Chondrocyte (in vitro differentiated cells): Measurements from ENCODE around the gene SPATA33. TPM values are rescaled to one million over a fixed set of nuclear protein-coding genes. Genes with fewer than 3 reads are reported as not detected.

Experiments used
- DNase-seq: peaks from one replicate; pipeline ENCODE4 v3.0.0; 2021; ENCODE audit warnings: mixed read lengths, low spot score
- H3K27ac Mint-ChIP-seq: one replicate; pipeline ENCODE4 v1.8.0; 2021; ENCODE audit warnings: mild to moderate bottlenecking, moderate library complexity, mixed read lengths; ENCODE audit not compliant: unreplicated experiment
- H3K27me3 Mint-ChIP-seq: 2 replicates; pipeline ENCODE4 v1.8.0; 2021; ENCODE audit warnings: low read depth, mixed read lengths
- H3K36me3 Mint-ChIP-seq: 2 replicates; pipeline ENCODE4 v1.8.0; 2021; ENCODE audit warnings: low read depth, mixed read lengths
- H3K4me1 Mint-ChIP-seq: 2 replicates; pipeline ENCODE4 v1.8.0; 2021; ENCODE audit warnings: low read depth, mild to moderate bottlenecking, mixed read lengths
- H3K4me3 Mint-ChIP-seq: one replicate; pipeline ENCODE4 v1.8.0; 2021; ENCODE audit warnings: mild to moderate bottlenecking, moderate library complexity, mixed read lengths; ENCODE audit not compliant: unreplicated experiment
- H3K9me3 Mint-ChIP-seq: 2 replicates; pipeline ENCODE4 v1.8.0; 2021; ENCODE audit warnings: low read depth, mixed read lengths
- total RNA-seq: library from RNA; stranded (reverse); gene quantifications from 3 replicates; pipeline ENCODE4 v1.2.1, GENCODE V29; 2021
- TF ChIP-seq, protein P1 (sequence below): fragments of 200-600 bp; sonication (generic); IDR thresholded peaks from 2 replicates; pipeline ENCODE4 v1.5.0; 2021; ENCODE audit warnings: antibody characterized with exemption, mild to moderate bottlenecking, moderate library complexity

Gene SPATA33
- total RNA-seq, 1 donor from 2014 or later, result 8.8 TPM

GRCh38 chr16:89717688-89718505, 60.3 kb downstream of the SPATA33 start:
- no peaks in the 10 kb centered on the region for H3K27me3 Mint-ChIP-seq
- H3K27ac Mint-ChIP-seq, result no peak overlapping the region
- no peak overlapping the region for H3K4me3 Mint-ChIP-seq
- peaks cover 6% of the 10 kb centered on the region for H3K36me3 Mint-ChIP-seq
- DNase-seq, result no peak
- H3K4me1 Mint-ChIP-seq, result peaks cover 20% of the 10 kb centered on the region
- no peaks in the 10 kb centered on the region for H3K9me3 Mint-ChIP-seq
- TF ChIP-seq, protein P1, sequence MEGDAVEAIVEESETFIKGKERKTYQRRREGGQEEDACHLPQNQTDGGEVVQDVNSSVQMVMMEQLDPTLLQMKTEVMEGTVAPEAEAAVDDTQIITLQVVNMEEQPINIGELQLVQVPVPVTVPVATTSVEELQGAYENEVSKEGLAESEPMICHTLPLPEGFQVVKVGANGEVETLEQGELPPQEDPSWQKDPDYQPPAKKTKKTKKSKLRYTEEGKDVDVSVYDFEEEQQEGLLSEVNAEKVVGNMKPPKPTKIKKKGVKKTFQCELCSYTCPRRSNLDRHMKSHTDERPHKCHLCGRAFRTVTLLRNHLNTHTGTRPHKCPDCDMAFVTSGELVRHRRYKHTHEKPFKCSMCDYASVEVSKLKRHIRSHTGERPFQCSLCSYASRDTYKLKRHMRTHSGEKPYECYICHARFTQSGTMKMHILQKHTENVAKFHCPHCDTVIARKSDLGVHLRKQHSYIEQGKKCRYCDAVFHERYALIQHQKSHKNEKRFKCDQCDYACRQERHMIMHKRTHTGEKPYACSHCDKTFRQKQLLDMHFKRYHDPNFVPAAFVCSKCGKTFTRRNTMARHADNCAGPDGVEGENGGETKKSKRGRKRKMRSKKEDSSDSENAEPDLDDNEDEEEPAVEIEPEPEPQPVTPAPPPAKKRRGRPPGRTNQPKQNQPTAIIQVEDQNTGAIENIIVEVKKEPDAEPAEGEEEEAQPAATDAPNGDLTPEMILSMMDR, result no peak

Other genes starting within 250 kb of the SPATA33 start
- 106 to 185 TPM (median 180 TPM) in 3 replicates for gene ANKRD11, start 167.3 kb upstream of the SPATA33 start, total RNA-seq
- gene SPG7, start 149.4 kb upstream of the SPATA33 start, total RNA-seq, result 84.6 to 127 TPM (median 87.6 TPM) in 3 replicates
- gene RPL13, start 97.2 kb upstream of the SPATA33 start, total RNA-seq, result 1,149 to 1,324 TPM (median 1,165 TPM) in 3 replicates
- 15.5 to 41.7 TPM (median 16.3 TPM) in 3 replicates for gene CPNE7, start 82.1 kb upstream of the SPATA33 start, total RNA-seq
- gene DPEP1, start 44.2 kb upstream of the SPATA33 start, total RNA-seq, result not detected in 3 replicates
- gene CHMP1A, start 128 bp upstream of the SPATA33 start, total RNA-seq, result 65.3 to 76.8 TPM (median 69.9 TPM) in 3 replicates
- 43.7 to 63.0 TPM (median 45.8 TPM) in 3 replicates for gene CDK10, start 28.9 kb downstream of the SPATA33 start, total RNA-seq
- gene SPATA2L, start 43.9 kb downstream of the SPATA33 start, total RNA-seq, result 7.0 to 10.3 TPM (median 9.3 TPM) in 3 replicates
- gene VPS9D1, start 63.1 kb downstream of the SPATA33 start, total RNA-seq, result 20.3 to 26.6 TPM (median 20.4 TPM) in 3 replicates
- gene ZNF276, start 63.7 kb downstream of the SPATA33 start, total RNA-seq, result 16.2 to 23.0 TPM (median 17.4 TPM) in 3 replicates
- gene FANCA, start 158.8 kb downstream of the SPATA33 start, total RNA-seq, result 5.9 to 20.2 TPM (median 6.5 TPM) in 3 replicates
- gene SPIRE2, start 170.6 kb downstream of the SPATA33 start, total RNA-seq, result 1.4 to 3.2 TPM (median 1.4 TPM) in 3 replicates
- gene TCF25, start 215.8 kb downstream of the SPATA33 start, total RNA-seq, result 200 to 237 TPM (median 212 TPM) in 3 replicates